Measurements from ENCODE around the gene SCGB1C1.

DNA sequence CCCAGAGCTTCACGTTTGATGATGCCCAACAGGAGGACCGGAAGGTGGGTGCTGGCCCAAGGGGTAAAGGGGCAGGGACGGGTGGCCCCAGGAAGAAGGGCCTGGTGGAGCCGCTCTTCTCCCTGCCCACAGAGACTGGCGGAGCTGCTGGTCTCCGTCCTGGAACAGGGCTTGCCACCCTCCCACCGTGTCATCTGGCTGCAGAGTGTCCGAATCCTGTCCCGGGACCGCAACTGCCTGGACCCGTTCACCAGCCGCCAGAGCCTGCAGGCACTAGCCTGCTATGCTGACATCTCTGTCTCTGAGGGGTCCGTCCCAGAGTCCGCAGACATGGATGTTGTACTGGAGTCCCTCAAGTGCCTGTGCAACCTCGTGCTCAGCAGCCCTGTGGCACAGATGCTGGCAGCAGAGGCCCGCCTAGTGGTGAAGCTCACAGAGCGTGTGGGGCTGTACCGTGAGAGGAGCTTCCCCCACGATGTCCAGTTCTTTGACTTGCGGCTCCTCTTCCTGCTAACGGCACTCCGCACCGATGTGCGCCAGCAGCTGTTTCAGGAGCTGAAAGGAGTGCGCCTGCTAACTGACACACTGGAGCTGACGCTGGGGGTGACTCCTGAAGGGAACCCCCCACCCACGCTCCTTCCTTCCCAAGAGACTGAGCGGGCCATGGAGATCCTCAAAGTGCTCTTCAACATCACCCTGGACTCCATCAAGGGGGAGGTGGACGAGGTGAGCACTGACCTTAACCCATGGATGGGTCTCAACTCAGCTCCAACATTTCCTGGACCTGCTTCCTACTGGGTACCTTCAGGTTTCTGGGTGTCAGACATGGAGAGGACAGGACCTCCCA lies 16.6 kb downstream of the SCGB1C1 start:
- TF ChIP-seq, protein P1, sequence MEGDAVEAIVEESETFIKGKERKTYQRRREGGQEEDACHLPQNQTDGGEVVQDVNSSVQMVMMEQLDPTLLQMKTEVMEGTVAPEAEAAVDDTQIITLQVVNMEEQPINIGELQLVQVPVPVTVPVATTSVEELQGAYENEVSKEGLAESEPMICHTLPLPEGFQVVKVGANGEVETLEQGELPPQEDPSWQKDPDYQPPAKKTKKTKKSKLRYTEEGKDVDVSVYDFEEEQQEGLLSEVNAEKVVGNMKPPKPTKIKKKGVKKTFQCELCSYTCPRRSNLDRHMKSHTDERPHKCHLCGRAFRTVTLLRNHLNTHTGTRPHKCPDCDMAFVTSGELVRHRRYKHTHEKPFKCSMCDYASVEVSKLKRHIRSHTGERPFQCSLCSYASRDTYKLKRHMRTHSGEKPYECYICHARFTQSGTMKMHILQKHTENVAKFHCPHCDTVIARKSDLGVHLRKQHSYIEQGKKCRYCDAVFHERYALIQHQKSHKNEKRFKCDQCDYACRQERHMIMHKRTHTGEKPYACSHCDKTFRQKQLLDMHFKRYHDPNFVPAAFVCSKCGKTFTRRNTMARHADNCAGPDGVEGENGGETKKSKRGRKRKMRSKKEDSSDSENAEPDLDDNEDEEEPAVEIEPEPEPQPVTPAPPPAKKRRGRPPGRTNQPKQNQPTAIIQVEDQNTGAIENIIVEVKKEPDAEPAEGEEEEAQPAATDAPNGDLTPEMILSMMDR (IDR thresholded peaks at IDR 0.05): no peak
- TF ChIP-seq POLR2A (IDR thresholded peaks at IDR 0.05): no peak
